Common myeloid progenitor, CD34-positive (primary cell): ENCODE data around the gene PEX14.

Experiments used
- CTCF ChIA-PET: fragments of 350-600 bp; sonication (Branson Sonifier 250); formaldehyde crosslinking; loops from one replicate; lab custom pipeline; 2021; ENCODE audit warnings: antibody characterized with exemption; lab: Charles Lee
- POLR2A ChIA-PET: fragments of 350-600 bp; sonication (Branson Sonifier 250); formaldehyde crosslinking; loops from one replicate; lab custom pipeline; 2021; ENCODE audit warnings: antibody characterized with exemption; lab: Charles Lee
- DNase-seq, 3 donors: peaks; one replicate each; pipeline versions ENCODE4 v3.0.0 to v3.0.0-alpha.2; 2013
- H3K27ac ChIP-seq, 2 experiments: 1 replicate in 1 of 2; 2 replicates in 1 of 2; pipeline ENCODE4 v1.7.0; 2013; ENCODE audit warnings: inconsistent platforms in 2 of 2, low read length in 2 of 2, mild to moderate bottlenecking in 2 of 2, low read depth in 1 of 2, moderate library complexity in 1 of 2; ENCODE audit not compliant: severe bottlenecking in 2 of 2, insufficient read depth in 1 of 2, poor library complexity in 1 of 2
- H3K27me3 ChIP-seq, 5 experiments: replicated peaks in 2 of 5; 1 replicate in 3 of 5; 2 replicates in 2 of 5; pipeline versions ENCODE4 v1.6.1 to v1.7.0; 2013; ENCODE audit warnings: low read length in 4 of 5, mild to moderate bottlenecking in 2 of 5, moderate library complexity in 2 of 5, inconsistent platforms in 1 of 5; ENCODE audit not compliant: insufficient read depth in 5 of 5, control insufficient read depth in 4 of 5
- H3K36me3 ChIP-seq, 4 experiments: 1 replicate in 2 of 4; 2 replicates in 2 of 4; pipeline versions ENCODE4 v1.6.1 to v1.7.0; 2013; ENCODE audit warnings: low read length in 3 of 4, control low read depth in 1 of 4, mild to moderate bottlenecking in 1 of 4; ENCODE audit not compliant: control insufficient read depth in 4 of 4, insufficient read depth in 4 of 4
- H3K4me1 ChIP-seq, 4 experiments: 1 replicate in 3 of 4; 2 replicates in 1 of 4; pipeline versions ENCODE4 v1.6.1 to v1.7.1; 2013; ENCODE audit warnings: low read length in 3 of 4, mild to moderate bottlenecking in 3 of 4, control low read depth in 1 of 4, inconsistent platforms in 1 of 4, moderate library complexity in 1 of 4; ENCODE audit not compliant: control insufficient read depth in 4 of 4, insufficient read depth in 4 of 4; ENCODE audit errors: control extremely low read depth in 1 of 4
- H3K4me3 ChIP-seq, 7 experiments: 1 replicate in 4 of 7; 2 replicates in 3 of 7; pipeline versions ENCODE4 v1.5.1 to v1.7.0; 2013; ENCODE audit warnings: mild to moderate bottlenecking in 7 of 7, low read length in 6 of 7, moderate library complexity in 6 of 7, inconsistent platforms in 2 of 7, low read depth in 2 of 7, control low read depth in 1 of 7; ENCODE audit not compliant: insufficient read depth in 4 of 7, control insufficient read depth in 1 of 7; ENCODE audit errors: extremely low read depth in 1 of 7
- H3K9me3 ChIP-seq, 5 experiments: 1 replicate in 4 of 5; 2 replicates in 1 of 5; pipeline versions ENCODE4 v1.6.1 to v1.7.1; 2013; ENCODE audit warnings: low read length in 4 of 5, mild to moderate bottlenecking in 2 of 5, inconsistent platforms in 1 of 5, low read depth in 1 of 5, moderate library complexity in 1 of 5; ENCODE audit not compliant: control insufficient read depth in 4 of 5, insufficient read depth in 2 of 5; ENCODE audit errors: control extremely low read depth in 1 of 5
- WGBS: methylation state at CpG from one replicate; pipeline ENCODE4 v1.1.5; 2013; ENCODE audit not compliant: insufficient coverage; 5-methylcytosine and 5-hydroxymethylcytosine counted together

Gene PEX14

GRCh38 chr1:10583641-10584040, 108.9 kb downstream of the PEX14 start:
- H3K36me3 ChIP-seq: peaks cover 0 to 5% (median 1%) of the 10 kb centered on the region in 4 experiments
- ChIA-PET CTCF (no interaction called here), POLR2A (no interaction called here)
- 5% methylated on average over 3 of the region's 3 CpGs for WGBS
- H3K4me3 ChIP-seq: no peak overlapping the region
- H3K9me3 ChIP-seq: peaks cover 2 to 9% (median 4%) of the 10 kb centered on the region in 5 experiments
- DNase-seq: peak in 2 of 3 donors; percentile 7 to 16
- H3K27ac ChIP-seq: no peak overlapping the region
- H3K4me1 ChIP-seq: peaks cover 0 to 10% (median under 1%) of the 10 kb centered on the region in 4 experiments
- H3K27me3 ChIP-seq: no peaks in the 10 kb centered on the region

GRCh38 chr1:10585242-10585641, 110.5 kb downstream of the PEX14 start:
- ChIA-PET CTCF (no interaction called here), POLR2A (no interaction called here)
- H3K4me3 ChIP-seq: no peak overlapping the region
- H3K27ac ChIP-seq: no peak overlapping the region
- H3K36me3 ChIP-seq: peaks cover 0 to 3% (median 0%) of the 10 kb centered on the region in 4 experiments
- no CpG with 5 or more reads among the region's 1 CpG for WGBS
- DNase-seq: no peak
- peaks cover 0 to 10% (median under 1%) of the 10 kb centered on the region in 4 experiments for H3K4me1 ChIP-seq
- H3K27me3 ChIP-seq: no peaks in the 10 kb centered on the region
- H3K9me3 ChIP-seq: peaks cover 0 to 5% (median 2%) of the 10 kb centered on the region in 5 experiments

- H3K27me3 ChIP-seq: no peaks in the 10 kb centered on the region
- H3K4me1 ChIP-seq: peaks cover 0 to 18% (median under 1%) of the 10 kb centered on the region in 4 experiments
- no peak overlapping the region for H3K27ac ChIP-seq
- H3K4me3 ChIP-seq: no peak overlapping the region
- no peak for DNase-seq
- H3K36me3 ChIP-seq: no peaks in the 10 kb centered on the region
- CTCF ChIA-PET: no interaction called here
- POLR2A ChIA-PET: no interaction called here
- WGBS: 86% methylated on average over 1 of the region's 5 CpGs
- peaks cover 0 to 4% (median 2%) of the 10 kb centered on the region in 5 experiments for H3K9me3 ChIP-seq
These were observed 111.4 kb downstream of the PEX14 start for GRCh38 chr1:10586125-10586524.

GRCh38 chr1:10588640-10589039, 113.9 kb downstream of the PEX14 start:
- H3K36me3 ChIP-seq: no peaks in the 10 kb centered on the region
- no peaks in the 10 kb centered on the region for H3K27me3 ChIP-seq
- H3K27ac ChIP-seq: no peak overlapping the region
- 100% methylated on average over 4 of the region's 5 CpGs for WGBS
- DNase-seq: no peak
- no peak overlapping the region for H3K4me3 ChIP-seq
- CTCF ChIA-PET: no interaction called here
- POLR2A ChIA-PET: no interaction called here
- peaks cover 0 to 21% (median under 1%) of the 10 kb centered on the region in 4 experiments for H3K4me1 ChIP-seq
- peaks cover 0 to 4% (median 2%) of the 10 kb centered on the region in 5 experiments for H3K9me3 ChIP-seq

DNA sequence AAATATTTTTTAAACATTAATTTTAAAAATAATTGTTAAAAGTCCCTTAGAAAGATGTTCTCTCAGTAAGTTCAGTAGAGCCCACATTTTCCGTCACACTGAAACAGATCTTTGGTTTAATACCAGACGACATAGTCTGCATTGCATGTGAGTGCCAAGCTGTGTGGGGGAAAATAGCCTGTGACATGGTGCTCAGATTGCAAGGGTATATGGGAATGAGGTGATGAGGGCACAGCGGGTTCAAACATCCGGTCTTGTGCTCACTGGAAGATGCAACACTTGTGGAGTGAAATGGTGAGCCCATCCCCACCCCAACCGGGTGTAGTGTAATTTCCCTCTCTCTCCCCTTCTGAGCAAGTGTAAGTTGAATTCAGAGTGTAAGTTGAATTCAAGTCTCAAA, 114.3 kb downstream of the PEX14 start:
- WGBS: 100% methylated on average over 2 of the region's 5 CpGs
- POLR2A ChIA-PET: no interaction called here
- no peak overlapping the region for H3K4me3 ChIP-seq
- DNase-seq: no peak
- no peaks in the 10 kb centered on the region for H3K27me3 ChIP-seq
- H3K4me1 ChIP-seq: peaks cover 0 to 16% (median 0%) of the 10 kb centered on the region in 4 experiments
- peaks cover 0 to 4% (median under 1%) of the 10 kb centered on the region in 5 experiments for H3K9me3 ChIP-seq
- H3K27ac ChIP-seq: no peak overlapping the region
- CTCF ChIA-PET: no interaction called here
- H3K36me3 ChIP-seq: no peaks in the 10 kb centered on the region

GRCh38 chr1:10591010-10591409, 116.3 kb downstream of the PEX14 start:
- ChIA-PET POLR2A (no interaction called here), CTCF (no interaction called here)
- Histone ChIP-seq H3K4me1 (peaks cover 0 to 15% (median 0%) of the 10 kb centered on the region in 4 experiments), H3K36me3 (no peaks in the 10 kb centered on the region), H3K9me3 (no peaks in the 10 kb centered on the region), H3K27me3 (no peaks in the 10 kb centered on the region), H3K27ac (no peak overlapping the region), H3K4me3 (no peak overlapping the region)
- 100% methylated on average over 2 of the region's 4 CpGs for WGBS
- DNase-seq: peak in 2 of 3 donors; percentile 9 to 10

DNA sequence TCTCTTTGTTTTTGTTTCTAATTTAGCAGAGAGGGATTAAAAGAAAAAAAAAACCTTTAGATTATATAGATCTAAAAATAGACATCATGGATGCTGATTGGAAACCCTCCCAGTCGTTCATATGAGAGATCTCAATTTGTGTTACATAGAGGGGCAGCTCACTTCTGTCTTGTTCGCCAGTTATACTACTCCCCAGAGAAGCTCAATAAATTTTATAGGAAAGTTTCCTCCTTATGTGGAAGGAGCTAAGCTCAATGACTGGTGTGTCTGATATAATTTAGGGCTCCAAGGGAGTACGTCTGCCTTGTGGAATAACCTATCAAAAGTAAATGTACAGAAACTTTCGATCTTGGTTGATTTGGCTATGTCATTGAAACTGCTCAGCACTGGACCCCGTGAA, 117.6 kb downstream of the PEX14 start:
- H3K4me1 ChIP-seq: peaks cover 0 to 15% (median 0%) of the 10 kb centered on the region in 4 experiments
- H3K27ac ChIP-seq: no peak overlapping the region
- CTCF ChIA-PET: no interaction called here
- 98% methylated on average over 3 of the region's 5 CpGs for WGBS
- no peak for DNase-seq
- peaks cover 0 to 3% (median 1%) of the 10 kb centered on the region in 4 experiments for H3K36me3 ChIP-seq
- no peak overlapping the region for H3K4me3 ChIP-seq
- POLR2A ChIA-PET: no interaction called here
- H3K27me3 ChIP-seq: no peaks in the 10 kb centered on the region
- no peaks in the 10 kb centered on the region for H3K9me3 ChIP-seq
